ENCODE measurements around the gene ATP6V1C2. TPM values are rescaled to one million over a fixed set of nuclear protein-coding genes. Genes with fewer than 3 reads are reported as not detected.

ATP6V1C2 gene
- total and polyA plus RNA-seq, 2 of the 4 experiments (the other 2 are of a cell fraction) = not detected

DNA sequence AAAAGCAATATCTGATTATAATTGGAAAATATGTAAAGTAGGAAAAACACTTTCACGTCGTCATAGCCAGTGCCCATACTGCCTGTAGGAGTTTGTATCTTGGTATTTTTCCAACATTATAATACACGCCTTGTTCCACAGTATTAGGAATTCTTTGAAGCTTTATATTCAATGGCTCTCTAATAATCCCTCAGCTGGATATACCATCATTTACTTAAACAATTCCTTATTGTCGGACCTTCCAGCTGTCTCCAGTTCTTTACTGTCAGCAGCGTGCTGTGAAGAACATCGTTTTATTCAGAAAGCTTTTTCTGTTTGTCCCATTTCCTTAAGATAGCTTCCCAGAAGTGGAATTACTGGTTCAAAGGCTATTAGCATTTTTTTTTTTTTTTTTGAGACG, 31.7 kb downstream of the ATP6V1C2 start:
- CTCF ChIA-PET = no interaction called here
- 88% methylated on average over 1 of the region's 7 CpGs; no CpG with 5 or more reads in 1 of the 2 experiments for WGBS, 2 experiments (ENCODE audit: extremely low coverage in 2 of 2, insufficient read length in 1 of 2)
- dilution Hi-C loops (cut with HindIII; ENCODE audit: low sequenced_read_pairs, unreplicated experiment) = no loop called here

More for the DNA sequence above, 31.7 kb downstream of the ATP6V1C2 start:
- H2AK9ac ChIP-seq (replicated peaks; ENCODE audit: low read depth, low read length, poor library complexity) = no peak overlapping the region
- no peak overlapping the region for H3K4ac ChIP-seq (ENCODE audit: low read depth, low read length)
- ATAC-seq (ENCODE audit: low read depth) (no peak), DNase-seq (no peak)
- H3K27me3 ChIP-seq (ENCODE audit: control insufficient read depth, insufficient read depth, low read length) = peaks cover 35% of the 10 kb centered on the region
- H2BK20ac ChIP-seq (ENCODE audit: low read depth, low read length) = no peak overlapping the region
- no peak overlapping the region for H2BK120ac ChIP-seq (ENCODE audit: low read depth, low read length)
- H3K4me3 ChIP-seq (ENCODE audit: insufficient read depth, low read depth, low read length) = no peak overlapping the region
- no TSS peak for BruUV-seq (replicated peaks)
- no peaks in the 10 kb centered on the region for H3K36me3 ChIP-seq (ENCODE audit: control insufficient read depth, insufficient read depth, low read length)
- no peak overlapping the region for H3K4me2 ChIP-seq (ENCODE audit: low read depth, low read length)
- no peak overlapping the region for H3K56ac ChIP-seq (ENCODE audit: extremely low read depth, insufficient read depth, low read length)
- H3K9me1 ChIP-seq (ENCODE audit: insufficient read depth, low read length) = no peaks in the 10 kb centered on the region
- no peak overlapping the region for H2AFZ ChIP-seq (replicated peaks; ENCODE audit: low read length, poor library complexity)
- H4K5ac ChIP-seq (ENCODE audit: low read depth, low read length) = no peak overlapping the region
- no peaks in the 10 kb centered on the region for H3K79me1 ChIP-seq (ENCODE audit: low read depth in 1 of 2, low read length in 2 of 2)
- no peak overlapping the region for H3K18ac ChIP-seq (ENCODE audit: low read depth, low read length)
- TF ChIP-seq CHD1 (IDR thresholded peaks at IDR 0.05; ENCODE audit: low read depth, low read length) (no peak), POLR2A (IDR thresholded peaks at IDR 0.05; ENCODE audit: low read depth, low read length) (no peak), MXI1 (IDR thresholded peaks at IDR 0.05; ENCODE audit: borderline replicate concordance, low read depth, low read length) (no peak), MAFK (IDR thresholded peaks at IDR 0.05; ENCODE audit: low read depth, low read length) (no peak), SMC3 (IDR thresholded peaks at IDR 0.05; ENCODE audit: low read depth, low read length) (no peak), MAZ (IDR thresholded peaks at IDR 0.05; ENCODE audit: borderline replicate concordance, low read depth, low read length) (no peak), CEBPB (IDR thresholded peaks at IDR 0.05; ENCODE audit: low read depth, low read length) (no peak), RCOR1 (IDR thresholded peaks at IDR 0.05; ENCODE audit: insufficient replicate concordance, low read length) (no peak), BHLHE40 (IDR thresholded peaks at IDR 0.05; ENCODE audit: low read depth, low read length) (no peak), NFE2L2 (IDR thresholded peaks at IDR 0.05; ENCODE audit: low read depth, low read length) (no peak), RAD21 (IDR thresholded peaks at IDR 0.05; ENCODE audit: low read length) (no peak), RFX5 (IDR thresholded peaks at IDR 0.05; ENCODE audit: low read depth, low read length) (no peak), FOS (IDR thresholded peaks at IDR 0.05; ENCODE audit: low read depth, low read length) (no peak)
- TF ChIP-seq, protein P1, sequence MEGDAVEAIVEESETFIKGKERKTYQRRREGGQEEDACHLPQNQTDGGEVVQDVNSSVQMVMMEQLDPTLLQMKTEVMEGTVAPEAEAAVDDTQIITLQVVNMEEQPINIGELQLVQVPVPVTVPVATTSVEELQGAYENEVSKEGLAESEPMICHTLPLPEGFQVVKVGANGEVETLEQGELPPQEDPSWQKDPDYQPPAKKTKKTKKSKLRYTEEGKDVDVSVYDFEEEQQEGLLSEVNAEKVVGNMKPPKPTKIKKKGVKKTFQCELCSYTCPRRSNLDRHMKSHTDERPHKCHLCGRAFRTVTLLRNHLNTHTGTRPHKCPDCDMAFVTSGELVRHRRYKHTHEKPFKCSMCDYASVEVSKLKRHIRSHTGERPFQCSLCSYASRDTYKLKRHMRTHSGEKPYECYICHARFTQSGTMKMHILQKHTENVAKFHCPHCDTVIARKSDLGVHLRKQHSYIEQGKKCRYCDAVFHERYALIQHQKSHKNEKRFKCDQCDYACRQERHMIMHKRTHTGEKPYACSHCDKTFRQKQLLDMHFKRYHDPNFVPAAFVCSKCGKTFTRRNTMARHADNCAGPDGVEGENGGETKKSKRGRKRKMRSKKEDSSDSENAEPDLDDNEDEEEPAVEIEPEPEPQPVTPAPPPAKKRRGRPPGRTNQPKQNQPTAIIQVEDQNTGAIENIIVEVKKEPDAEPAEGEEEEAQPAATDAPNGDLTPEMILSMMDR (conservative IDR thresholded peaks at IDR 0.05; ENCODE audit: low read depth, low read length) = no peak
- TF ChIP-seq, protein P2, sequence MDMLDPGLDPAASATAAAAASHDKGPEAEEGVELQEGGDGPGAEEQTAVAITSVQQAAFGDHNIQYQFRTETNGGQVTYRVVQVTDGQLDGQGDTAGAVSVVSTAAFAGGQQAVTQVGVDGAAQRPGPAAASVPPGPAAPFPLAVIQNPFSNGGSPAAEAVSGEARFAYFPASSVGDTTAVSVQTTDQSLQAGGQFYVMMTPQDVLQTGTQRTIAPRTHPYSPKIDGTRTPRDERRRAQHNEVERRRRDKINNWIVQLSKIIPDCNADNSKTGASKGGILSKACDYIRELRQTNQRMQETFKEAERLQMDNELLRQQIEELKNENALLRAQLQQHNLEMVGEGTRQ (IDR thresholded peaks at IDR 0.05; ENCODE audit: low read depth, low read length) = no peak
- TF ChIP-seq, protein P3, sequence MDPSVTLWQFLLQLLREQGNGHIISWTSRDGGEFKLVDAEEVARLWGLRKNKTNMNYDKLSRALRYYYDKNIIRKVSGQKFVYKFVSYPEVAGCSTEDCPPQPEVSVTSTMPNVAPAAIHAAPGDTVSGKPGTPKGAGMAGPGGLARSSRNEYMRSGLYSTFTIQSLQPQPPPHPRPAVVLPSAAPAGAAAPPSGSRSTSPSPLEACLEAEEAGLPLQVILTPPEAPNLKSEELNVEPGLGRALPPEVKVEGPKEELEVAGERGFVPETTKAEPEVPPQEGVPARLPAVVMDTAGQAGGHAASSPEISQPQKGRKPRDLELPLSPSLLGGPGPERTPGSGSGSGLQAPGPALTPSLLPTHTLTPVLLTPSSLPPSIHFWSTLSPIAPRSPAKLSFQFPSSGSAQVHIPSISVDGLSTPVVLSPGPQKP (IDR thresholded peaks at IDR 0.05; ENCODE audit: borderline replicate concordance, low read depth, low read length) = no peak
- H3K27ac ChIP-seq (ENCODE audit: insufficient read depth, low read length) = no peak overlapping the region
- no peaks in the 10 kb centered on the region for H3K9me3 ChIP-seq (ENCODE audit: control insufficient read depth, insufficient read depth, low read length)
- no peak overlapping the region for H4K8ac ChIP-seq (ENCODE audit: low read depth in 2 of 2, low read length in 2 of 2)
- H2AK5ac ChIP-seq (ENCODE audit: low read depth, low read length) = no peak overlapping the region
- H2BK5ac ChIP-seq (ENCODE audit: low read depth, low read length, poor library complexity, severe bottlenecking) = no peak overlapping the region
- no peaks in the 10 kb centered on the region for H3K4me1 ChIP-seq (ENCODE audit: control insufficient read depth, insufficient read depth, low read length)
- intact Hi-C loops (cut with micrococcal nuclease) = no loop called here
- no peak overlapping the region for H3K14ac ChIP-seq (replicated peaks; ENCODE audit: low read depth, low read length)
- no peak overlapping the region for H3K9ac ChIP-seq (ENCODE audit: low read depth, low read length)
- in situ Hi-C loops (cut with MboI; ENCODE audit: low sequenced_read_pairs) = no loop called here
- POLR2A ChIA-PET (ENCODE audit: unreplicated experiment) = no interaction called here
- H4K20me1 ChIP-seq (ENCODE audit: insufficient read depth, low read length) = no peaks in the 10 kb centered on the region
- H3K23ac ChIP-seq (ENCODE audit: low read depth, low read length) = no peak overlapping the region
- H4K91ac ChIP-seq (ENCODE audit: insufficient read depth, low read depth, low read length) = no peak overlapping the region
- H2BK15ac ChIP-seq (ENCODE audit: low read depth, low read length) = no peak overlapping the region
